ENCODE data around the gene ZBTB6. TPM values are rescaled to one million over a fixed set of nuclear protein-coding genes. Genes with fewer than 3 reads are reported as not detected.

The ZBTB6 gene
- total and polyA plus RNA-seq, 2 of the 8 experiments (the other 6 are each of a cell fraction or from before 2014, with no cell fraction given): 2.0 to 10.0 TPM

- TF ChIP-seq PHF8 (conservative IDR thresholded peaks at IDR 0.05; ENCODE audit: low read depth, low read length) (no peak), CREB1 (IDR thresholded peaks at IDR 0.05) (no peak), EGR1 (IDR thresholded peaks at IDR 0.05; ENCODE audit: borderline replicate concordance, low read depth, low read length) (no peak)
Observed at GRCh38 chr9:122936883-122937282, 23.8 kb upstream of the ZBTB6 start (continued).

All from H1 (cell line).